Cardiac muscle cell (in vitro differentiated cells and primary cell): Measurements from ENCODE around the gene PRKD1. TPM values are rescaled to one million over a fixed set of nuclear protein-coding genes. Genes with fewer than 3 reads are reported as not detected.

ENCODE experiments used
- DNase-seq, 2 donors: peaks; one replicate each; pipeline versions ENCODE4 v3.0.0 to v3.0.0-alpha.2; 2010 to 2017; ENCODE audit warnings: low read depth in 1 of 2, low spot score in 1 of 2
- H3K27ac ChIP-seq: fragments of 200-600 bp; sonication (generic); 2 replicates; pipeline ENCODE4 v1.5.1; 2016
- H3K27me3 ChIP-seq: fragments of 200-600 bp; sonication (generic); 2 replicates; pipeline ENCODE4 v1.6.0; 2016; ENCODE audit warnings: control low read depth
- H3K36me3 ChIP-seq: fragments of 200-600 bp; sonication (generic); 2 replicates; pipeline ENCODE4 v1.5.1; 2016; ENCODE audit warnings: control low read depth
- H3K4me1 ChIP-seq: fragments of 200-600 bp; sonication (generic); 2 replicates; pipeline ENCODE4 v1.8.1; 2017; ENCODE audit warnings: low read depth, mild to moderate bottlenecking, mixed run types
- H3K4me3 ChIP-seq: fragments of 200-600 bp; sonication (generic); 2 replicates; pipeline ENCODE4 v1.5.1; 2016; ENCODE audit warnings: mild to moderate bottlenecking
- H3K9me3 ChIP-seq: fragments of 200-600 bp; sonication (generic); 2 replicates; pipeline ENCODE4 v1.5.1; 2017; ENCODE audit warnings: low read depth, mild to moderate bottlenecking, control low read depth
- CTCF ChIP-seq: IDR thresholded peaks from 2 replicates; pipeline ENCODE4 v1.5.1; 2012; ENCODE audit warnings: low read depth, mild to moderate bottlenecking, low read length
- polyA plus RNA-seq: library from polyadenylated mRNA; unstranded; fragments of >200 nt; fragmentation: Nextera tagmentation; extraction: Ambion mirVana; gene quantifications from 2 replicates; pipeline ENCODE4 v1.2.1, GENCODE V29; 2016
- total RNA-seq: library from RNA; depleted of rRNA; stranded (reverse); fragments of >200 nt; gene quantifications from 2 replicates; pipeline ENCODE4 v1.2.3, GENCODE V29; 2016

PRKD1 gene
- total and polyA plus RNA-seq, 2 experiments from 2014 or later, result 15.2 to 15.7 TPM

- no peaks in the 10 kb centered on the region for H3K4me1 ChIP-seq
- H3K27me3 ChIP-seq, result no peaks in the 10 kb centered on the region
- H3K27ac ChIP-seq, result no peak overlapping the region
- H3K36me3 ChIP-seq, result no peaks in the 10 kb centered on the region
- TF ChIP-seq CTCF, result no peak
- no peaks in the 10 kb centered on the region for H3K9me3 ChIP-seq
- no peak overlapping the region for H3K4me3 ChIP-seq
- DNase-seq, result no peak
These were observed 278.5 kb downstream of the PRKD1 start for GRCh38 chr14:29649170-29649569.

GRCh38 chr14:29648045-29648444 lies 279.6 kb downstream of the PRKD1 start:
- Histone ChIP-seq H3K27ac (no peak overlapping the region), H3K4me1 (peaks cover 11% of the 10 kb centered on the region), H3K4me3 (no peak overlapping the region), H3K27me3 (no peaks in the 10 kb centered on the region), H3K36me3 (no peaks in the 10 kb centered on the region), H3K9me3 (no peaks in the 10 kb centered on the region)
- TF ChIP-seq CTCF, result no peak
- DNase-seq, result peak in 1 of 2 donors; percentile 23

GRCh38 chr14:29645117-29645516 lies 282.5 kb downstream of the PRKD1 start:
- H3K27ac ChIP-seq, result no peak overlapping the region
- no peak overlapping the region for H3K4me3 ChIP-seq
- no peaks in the 10 kb centered on the region for H3K9me3 ChIP-seq
- no peak for DNase-seq
- no peak for TF ChIP-seq CTCF
- H3K36me3 ChIP-seq, result no peaks in the 10 kb centered on the region
- H3K4me1 ChIP-seq, result peaks cover 11% of the 10 kb centered on the region
- H3K27me3 ChIP-seq, result no peaks in the 10 kb centered on the region

- peaks cover 11% of the 10 kb centered on the region for H3K4me1 ChIP-seq
- no peaks in the 10 kb centered on the region for H3K9me3 ChIP-seq
- no peak overlapping the region for H3K27ac ChIP-seq
- TF ChIP-seq CTCF, result no peak
- no peaks in the 10 kb centered on the region for H3K27me3 ChIP-seq
- no peak overlapping the region for H3K4me3 ChIP-seq
- peak in 1 of 2 donors; percentile 76 for DNase-seq
- no peaks in the 10 kb centered on the region for H3K36me3 ChIP-seq
These were observed 284.0 kb downstream of the PRKD1 start for GRCh38 chr14:29643433-29644211.

GRCh38 chr14:29637411-29637810 lies 290.2 kb downstream of the PRKD1 start:
- TF ChIP-seq CTCF, result no peak
- DNase-seq, result peak in 1 of 2 donors; percentile 90

More at GRCh38 chr14:29637411-29637810, 290.2 kb downstream of the PRKD1 start:
- no peaks in the 10 kb centered on the region for H3K27me3 ChIP-seq
- H3K36me3 ChIP-seq, result no peaks in the 10 kb centered on the region
- H3K4me3 ChIP-seq, result no peak overlapping the region
- H3K9me3 ChIP-seq, result no peaks in the 10 kb centered on the region
- no peaks in the 10 kb centered on the region for H3K4me1 ChIP-seq
- peak overlapping the region; percentile 13 for H3K27ac ChIP-seq
